RPMI7951 (cell line): ENCODE data around the gene SLC39A8. TPM values are rescaled to one million over a fixed set of nuclear protein-coding genes. Genes with fewer than 3 reads are reported as not detected.
"Not testable (repeated sequence)": the region's sequence is repeated elsewhere in the genome, so short reads cannot be mapped to it uniquely, and the experiment has no call there.

Experiments
- DNase-seq: peaks from one replicate; pipeline ENCODE4 v3.0.0-alpha.2; 2012; ENCODE audit warnings: low read depth
- total RNA-seq: library from RNA; depleted of rRNA; stranded (reverse); fragments of >200 nt; shearing (Covaris generic); gene quantifications from 2 replicates; pipeline ENCODE4 v1.2.3, GENCODE V29; 2014; rRNA removed

Gene SLC39A8
- 6.0 and 6.7 TPM in 2 replicates for total RNA-seq

DNA sequence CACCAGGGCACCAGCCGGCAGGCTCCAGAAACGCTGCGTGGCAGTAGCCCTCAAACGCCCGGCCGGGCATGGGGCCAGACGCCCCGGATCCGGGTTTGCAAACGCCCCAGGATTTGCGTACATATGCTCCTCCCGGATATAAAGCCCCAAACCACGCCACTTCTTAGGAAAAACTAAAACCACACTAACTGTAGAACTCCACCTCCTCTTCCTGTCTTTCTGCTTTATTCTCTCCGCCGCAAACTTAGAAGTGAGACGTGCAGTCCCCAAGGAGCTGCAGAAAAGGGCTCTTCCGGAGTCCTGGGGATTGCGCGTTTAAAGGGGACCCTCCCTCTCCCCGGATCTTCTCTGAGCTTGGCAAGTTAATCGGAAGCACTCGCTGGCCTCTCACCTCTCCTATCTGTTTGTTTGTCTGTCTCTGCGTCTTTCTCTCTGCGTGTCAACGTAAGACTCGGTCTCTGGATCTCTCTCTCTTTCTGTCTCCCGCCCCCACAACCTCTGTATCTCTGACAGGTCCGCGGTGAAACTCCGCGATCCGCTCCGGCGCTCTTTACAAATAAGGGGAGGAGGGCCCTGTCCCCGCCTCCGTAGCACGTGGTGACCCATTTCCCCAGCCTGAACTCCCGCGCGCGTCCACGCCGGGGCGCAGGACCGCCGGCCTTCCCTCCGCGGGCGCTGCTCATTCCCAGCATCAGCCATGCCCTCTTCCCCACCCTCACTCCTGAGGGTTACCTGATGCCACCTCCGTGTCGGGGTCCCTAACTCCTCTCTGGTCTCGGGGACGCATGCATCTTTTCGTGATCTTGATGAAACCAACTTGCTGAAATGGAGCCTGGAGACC lies at the start of gene SLC39A8:
Gene SLC39A8 (minus strand): TSS at position 529 of the 841 bp plus-strand sequence. CDS start 820 bp downstream, outside the sequence.
- DNase-seq, result peak; percentile 71

DNA sequence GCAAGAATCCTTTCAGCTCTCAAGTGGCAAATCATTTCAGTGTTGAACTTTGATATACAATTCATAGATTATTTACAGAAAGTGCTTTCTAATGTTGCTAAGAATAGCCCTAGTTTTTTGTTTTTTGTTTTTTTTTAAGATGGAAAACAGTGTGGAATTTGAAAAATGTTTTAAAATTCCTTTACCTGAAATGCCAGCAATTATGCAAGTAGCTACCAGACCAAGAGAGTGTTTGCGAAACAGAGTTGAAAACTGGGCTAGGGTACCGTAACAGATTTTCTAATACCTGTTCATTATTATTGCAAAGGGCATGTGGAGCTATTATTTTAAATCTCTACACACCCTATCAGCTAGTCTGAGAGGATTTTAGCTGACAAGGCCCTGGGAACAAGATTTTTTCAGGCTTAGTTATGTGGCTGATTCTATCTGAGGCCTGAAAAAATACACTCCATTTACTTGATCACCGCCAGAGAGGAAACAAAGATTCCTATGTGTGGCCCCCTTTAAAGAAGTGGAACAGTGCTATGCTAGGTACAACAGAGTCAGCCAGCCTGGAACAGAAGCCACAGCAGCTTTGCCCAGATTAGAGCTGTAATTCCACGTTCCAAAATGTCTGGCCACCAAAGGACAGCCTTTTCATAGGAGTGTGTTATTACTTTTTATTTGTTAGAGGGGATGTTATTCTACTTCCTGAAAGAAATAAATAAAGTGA lies 46.9 kb upstream of the SLC39A8 start:
- no peak for DNase-seq

DNA sequence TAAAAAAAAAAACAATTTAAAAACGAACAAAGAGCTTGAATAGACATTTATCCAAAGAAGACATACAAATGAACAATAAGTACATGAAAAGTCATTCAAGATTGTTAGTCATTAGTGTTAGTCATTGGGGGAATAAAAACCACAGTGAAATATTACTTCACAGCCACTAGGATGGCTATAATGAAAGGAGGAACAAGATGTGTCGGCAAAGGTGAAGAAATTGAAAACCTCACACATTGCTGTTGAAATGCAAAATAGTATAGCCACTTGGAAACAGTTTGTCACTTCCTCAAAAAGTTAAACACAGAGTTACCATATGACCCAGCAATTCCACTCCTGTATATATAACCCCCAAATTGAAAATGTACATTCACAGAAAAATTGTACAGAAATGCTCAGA lies 45.2 kb upstream of the SLC39A8 start:
- peak; percentile 16 for DNase-seq

DNA sequence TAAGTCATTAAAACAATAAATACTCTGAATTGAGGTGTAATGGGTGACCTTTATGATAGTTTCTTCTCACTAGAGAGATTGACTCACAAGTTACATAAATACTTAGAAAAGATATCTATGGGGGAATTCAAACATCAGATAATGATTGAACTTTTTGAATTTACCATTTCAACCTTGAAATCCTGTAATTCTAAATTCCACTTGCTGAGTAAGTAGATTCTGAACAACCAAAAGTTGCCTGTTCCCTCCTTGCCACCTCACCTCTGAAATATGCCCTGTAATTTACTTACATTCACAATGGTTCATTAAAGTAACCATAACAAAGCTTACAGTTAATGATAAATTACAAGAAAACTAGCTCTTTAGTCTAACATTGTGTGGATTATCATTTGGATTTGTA lies 43.3 kb upstream of the SLC39A8 start:
- DNase-seq, result no peak

DNA sequence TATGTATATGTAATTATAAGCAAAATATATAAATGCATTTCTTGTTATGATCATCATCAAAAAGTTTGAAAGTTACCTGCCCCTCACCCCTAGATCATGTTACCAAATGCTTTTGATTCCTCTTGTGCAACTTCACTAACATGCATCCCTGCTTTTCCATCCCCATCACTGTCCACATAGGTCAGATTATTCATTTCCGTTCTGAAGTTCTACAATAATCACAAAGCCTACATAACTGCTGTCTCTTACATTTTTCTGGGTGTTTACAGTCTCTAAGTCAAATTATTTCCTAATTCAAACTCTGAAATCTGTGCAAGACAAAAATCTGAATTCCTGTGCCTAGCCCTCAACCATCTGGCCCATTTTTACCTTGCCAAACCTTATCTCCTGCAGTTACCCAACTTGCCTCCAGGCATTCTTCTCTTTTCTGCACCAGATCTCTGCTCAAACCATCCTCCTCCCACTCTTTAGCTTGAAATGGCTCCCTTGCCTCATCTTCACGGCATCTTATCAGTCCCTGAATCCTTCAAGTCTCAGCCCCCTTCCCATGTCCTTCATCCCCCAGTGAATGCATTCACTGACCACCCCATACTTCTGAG lies 42.4 kb upstream of the SLC39A8 start:
- DNase-seq, result no peak

DNA sequence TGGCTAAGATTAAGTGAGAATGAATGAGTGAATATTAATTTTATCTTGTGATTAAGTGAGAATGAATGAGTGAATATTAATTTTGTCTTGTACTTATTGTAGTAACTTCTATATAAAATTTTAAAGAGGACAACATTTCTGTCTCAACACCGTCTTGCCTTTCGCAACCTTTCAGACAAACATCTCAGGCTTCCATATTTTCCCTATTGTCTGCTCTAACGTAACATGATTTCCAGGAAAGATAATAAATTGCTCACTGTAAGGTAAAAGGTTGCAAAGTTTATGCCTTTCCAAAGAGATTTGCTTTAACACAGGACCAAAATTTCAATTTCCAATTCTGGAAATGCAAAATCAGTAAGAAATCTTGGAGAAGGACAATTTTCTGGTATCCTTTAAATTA lies 41.7 kb upstream of the SLC39A8 start:
- no peak for DNase-seq

DNA sequence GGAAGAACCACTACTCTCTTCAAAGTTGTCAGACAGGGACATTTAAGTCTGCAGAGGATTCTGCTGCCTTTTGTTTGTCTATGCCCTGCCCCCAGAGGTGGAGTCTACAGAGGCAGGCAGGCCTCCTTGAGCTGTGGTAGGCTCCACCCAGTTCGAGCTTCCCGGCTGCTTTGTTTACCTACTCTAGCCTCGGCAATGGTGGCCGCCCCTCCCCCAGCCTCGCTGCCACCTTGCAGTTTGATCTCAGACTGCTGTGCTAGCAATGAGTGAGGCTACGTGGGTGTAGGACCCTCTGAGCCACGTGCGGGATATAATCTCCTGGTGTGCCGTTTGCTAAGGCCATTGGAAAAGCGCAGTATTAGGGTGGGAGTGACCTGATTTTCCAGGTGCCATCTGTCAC lies 35.0 kb upstream of the SLC39A8 start:
- DNase-seq, result not testable (repeated sequence)

DNA sequence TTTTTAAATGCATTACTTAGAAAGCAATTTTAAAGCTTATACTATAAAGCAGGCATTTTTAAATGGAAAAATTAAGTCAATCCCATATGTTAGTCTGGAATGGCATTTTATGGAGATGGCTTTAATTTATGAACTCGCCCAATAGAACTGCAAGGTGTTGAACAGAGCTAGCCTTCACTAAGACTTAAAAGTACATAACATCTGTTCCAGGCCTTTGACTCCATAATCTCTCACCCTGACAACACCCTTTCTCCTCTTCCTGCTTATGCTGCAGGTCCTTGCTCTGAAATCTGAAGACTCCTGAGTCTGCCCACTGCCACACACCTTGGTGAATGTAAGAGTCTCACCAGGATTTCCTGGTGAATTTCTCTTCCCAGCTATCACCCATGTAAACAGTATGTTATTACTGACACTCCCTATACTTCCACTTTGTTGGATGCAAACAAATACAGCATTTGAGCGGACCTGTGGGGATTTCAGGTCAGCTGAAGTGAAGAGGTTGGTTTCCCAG lies 17.7 kb upstream of the SLC39A8 start:
- DNase-seq, result no peak

DNA sequence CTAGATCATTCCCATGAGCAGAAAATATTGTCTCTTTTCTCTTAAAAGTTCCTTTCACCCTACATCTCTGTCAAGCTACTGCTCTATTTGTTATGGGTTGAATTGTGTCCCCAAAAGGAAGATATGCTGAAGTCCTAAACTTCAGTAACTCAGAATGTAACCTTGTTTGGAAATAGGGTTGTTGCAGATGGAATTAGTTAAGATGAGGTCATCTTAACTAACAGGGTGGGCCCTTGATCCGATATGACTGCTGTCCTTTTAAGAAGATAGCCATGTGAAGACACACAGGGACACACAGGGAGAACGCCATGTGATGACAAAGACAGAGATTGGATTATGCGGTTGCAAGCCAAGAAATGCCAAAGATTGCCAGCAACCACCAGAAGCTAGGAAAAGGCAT lies 12.8 kb upstream of the SLC39A8 start:
- DNase-seq, result no peak

DNA sequence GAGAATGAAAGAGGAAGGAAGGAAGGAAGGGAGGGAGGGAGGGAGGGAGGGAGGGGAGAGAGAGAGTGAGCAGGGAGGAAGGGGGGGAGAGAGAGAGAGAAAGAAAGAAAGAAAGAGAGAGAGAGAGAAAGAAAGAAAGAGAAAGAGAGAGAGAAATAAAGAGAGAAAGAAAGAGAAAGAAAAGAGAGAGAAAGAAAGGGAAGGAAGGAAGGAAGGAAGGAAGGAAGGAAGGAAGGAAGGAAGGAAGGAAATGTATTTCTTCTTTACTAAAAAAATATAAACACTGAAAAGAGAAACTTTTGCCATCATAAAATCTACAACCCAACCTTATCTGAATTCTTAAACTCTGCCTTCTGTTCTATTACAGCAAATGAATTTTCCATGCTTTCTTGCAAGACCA lies 12.4 kb upstream of the SLC39A8 start:
- not testable (repeated sequence) for DNase-seq

DNA sequence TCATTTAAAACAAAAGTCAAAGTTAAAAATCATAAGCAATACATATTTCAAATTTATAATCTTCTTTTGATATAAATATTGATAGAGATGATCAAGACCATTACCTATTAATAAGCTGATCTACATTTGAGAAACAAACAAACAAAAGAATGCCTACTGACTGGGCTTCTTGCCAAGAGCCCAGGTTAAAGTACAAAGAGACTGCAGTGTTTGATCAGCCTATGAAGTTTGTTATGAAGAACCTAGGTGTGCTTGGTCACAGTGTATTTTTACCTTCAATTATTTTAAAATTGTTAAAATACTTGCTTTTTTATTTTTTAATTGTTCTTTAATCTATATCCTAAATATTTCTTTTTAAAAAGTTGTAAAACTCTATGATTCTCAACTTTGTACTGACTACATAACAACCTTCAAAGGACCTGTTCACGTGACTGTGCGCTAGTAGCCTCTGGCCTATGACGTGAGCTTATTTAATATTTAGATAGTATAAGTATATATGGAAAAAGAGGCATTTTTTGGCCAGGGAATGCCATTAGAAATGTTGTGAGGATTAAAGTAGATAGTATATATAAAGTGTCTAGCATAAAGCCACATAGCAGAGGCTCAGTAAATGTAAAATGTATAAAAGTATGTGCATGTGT lies 11.4 kb upstream of the SLC39A8 start:
- DNase-seq, result no peak

DNA sequence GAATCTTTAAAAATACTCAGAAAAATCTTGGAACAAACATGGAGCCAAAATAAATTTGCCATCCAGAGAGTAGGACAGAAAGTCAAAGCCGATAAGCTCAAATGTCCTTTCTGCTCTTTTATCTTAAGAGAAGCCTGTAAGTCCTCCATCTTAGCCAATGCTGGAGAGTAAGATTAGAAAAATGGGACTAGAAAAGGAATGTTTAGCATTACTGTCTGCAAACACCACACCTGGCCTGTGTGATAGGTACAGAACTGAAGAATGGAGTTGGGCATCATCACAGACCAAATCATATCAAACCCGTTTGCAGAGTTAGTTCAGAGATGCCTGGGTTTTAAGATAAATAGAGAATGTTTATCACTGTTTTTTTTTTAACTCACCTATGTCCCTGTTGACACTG lies 10.5 kb upstream of the SLC39A8 start:
- DNase-seq, result no peak

DNA sequence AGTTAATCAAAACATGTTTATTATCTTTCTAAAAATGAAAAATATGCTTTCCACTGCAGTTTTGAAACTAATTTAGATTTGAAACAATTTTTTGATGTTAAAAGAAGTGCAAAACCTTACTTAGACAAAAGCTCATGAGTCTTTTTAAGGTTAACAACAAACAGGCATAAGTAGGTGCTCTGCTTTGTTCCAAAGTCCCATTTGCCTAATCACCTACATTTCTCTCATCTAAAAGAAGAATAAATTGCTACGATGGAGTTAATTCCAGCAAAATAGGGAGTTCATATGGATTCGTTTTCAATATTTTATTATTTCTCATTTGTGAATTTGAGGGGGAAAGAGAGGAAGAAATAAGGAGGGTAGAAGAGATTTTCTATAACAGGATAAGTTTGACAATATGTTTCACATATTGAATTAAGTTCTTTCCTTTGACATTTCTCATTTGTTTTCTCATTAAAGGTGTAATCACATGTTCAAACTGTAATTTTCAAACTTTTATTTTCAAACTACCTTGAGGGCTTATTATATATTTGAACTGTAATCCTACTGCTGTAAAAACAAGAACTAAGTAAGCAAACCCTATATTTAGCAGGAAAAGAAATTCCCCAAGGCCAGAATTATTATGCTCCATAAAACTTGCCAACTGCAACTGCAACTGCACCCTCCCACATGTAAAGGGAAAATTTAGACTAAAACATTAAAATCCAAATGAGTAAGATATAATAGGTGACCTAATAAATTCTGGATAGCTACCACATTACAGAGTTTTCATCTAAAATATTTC lies 9.6 kb upstream of the SLC39A8 start:
- no peak for DNase-seq

DNA sequence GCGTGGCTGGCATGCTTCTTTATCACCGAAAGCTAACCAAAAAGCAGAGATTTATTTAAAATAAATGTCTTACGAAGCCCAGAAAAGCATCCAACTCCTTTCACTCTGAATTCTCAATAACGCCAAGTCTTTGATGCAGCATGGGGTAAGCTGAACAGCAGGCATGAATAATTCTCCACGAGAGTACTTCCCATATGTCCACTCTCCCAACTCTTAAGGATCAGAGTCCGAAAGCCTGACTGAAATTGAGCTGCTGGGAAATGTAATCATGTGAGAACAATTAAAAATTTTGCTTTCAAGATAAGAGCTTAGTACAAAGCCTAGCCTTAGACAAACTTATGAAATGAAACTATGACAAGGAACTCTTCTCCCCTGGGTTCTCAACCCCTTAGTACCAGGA lies 7.5 kb upstream of the SLC39A8 start:
- no peak for DNase-seq

DNA sequence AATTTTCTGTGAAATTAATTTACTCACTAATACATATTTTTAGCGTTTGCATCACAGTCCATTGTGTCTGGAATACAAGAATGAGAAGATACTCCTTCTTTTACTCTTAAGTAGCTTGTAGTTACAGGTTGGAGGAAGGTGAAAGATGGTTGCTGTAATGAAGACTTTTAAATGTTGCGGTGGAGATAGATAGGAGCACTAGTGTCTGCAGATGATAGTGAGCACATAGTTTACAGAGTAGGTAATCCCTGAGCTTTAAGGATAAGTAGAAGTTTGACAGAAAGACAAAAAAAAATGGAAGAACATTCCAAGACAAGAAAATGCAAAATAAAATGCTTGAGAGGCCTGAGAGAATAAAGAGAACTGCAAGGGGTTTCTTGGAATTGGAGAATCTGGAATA lies 5.4 kb upstream of the SLC39A8 start:
- DNase-seq, result no peak

DNA sequence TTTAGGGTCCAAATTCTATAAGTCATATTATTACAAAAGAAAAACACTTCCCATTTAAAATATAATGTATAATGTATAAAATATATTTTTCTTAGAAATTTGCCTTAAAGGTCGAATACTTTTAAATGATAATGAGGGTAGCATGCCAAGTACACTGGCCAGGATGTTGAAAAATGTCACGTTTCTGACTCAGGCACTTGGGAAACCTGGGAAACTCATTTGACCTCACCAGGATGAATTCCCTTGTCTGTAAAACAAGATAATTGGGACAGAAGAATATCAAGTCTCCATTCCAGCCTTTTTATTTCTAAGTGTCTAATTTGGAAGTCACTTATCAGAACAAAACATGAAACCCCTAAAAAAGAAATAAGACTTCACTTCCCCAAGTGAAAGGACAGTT lies 3.4 kb upstream of the SLC39A8 start:
- no peak for DNase-seq

DNA sequence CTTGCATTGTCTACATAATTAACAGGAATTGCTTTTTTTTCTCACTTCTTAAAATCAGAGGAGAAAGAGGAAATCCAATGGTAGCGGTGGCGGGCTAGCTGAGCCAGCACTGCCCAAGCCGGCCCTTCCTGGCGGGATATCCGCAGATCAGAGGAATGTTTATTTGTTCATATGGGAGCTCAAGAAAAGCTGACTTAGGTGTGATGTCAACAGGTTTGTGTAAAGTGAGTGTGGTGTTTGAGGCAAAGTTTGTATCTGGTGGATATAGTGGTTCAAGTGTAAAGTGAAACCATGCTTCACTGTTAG lies 466 bp upstream of the SLC39A8 start:
- no peak for DNase-seq

DNA sequence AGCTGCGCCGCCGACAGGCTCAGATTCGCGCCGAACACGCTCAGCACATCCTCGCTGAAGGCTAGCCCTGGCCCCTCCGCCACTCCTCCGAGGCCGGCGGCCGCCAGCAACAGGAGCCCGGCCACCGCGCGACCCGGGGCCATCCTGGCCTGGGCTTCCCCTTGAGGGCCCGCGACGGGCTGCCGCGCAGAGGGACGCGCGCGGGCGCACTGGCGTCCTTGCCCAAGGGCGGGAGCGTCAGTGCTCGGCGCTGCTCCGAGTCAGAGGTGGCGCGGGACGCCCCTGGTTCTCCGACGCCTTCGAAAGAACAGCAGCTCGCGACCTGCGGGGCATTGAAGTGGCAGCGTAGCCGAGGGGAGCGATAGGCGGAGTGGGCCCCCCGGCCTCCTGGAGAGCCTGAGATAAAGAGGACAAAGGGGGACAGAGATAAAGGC lies 745 bp downstream of the SLC39A8 start:
- peak; percentile 49 for DNase-seq

DNA sequence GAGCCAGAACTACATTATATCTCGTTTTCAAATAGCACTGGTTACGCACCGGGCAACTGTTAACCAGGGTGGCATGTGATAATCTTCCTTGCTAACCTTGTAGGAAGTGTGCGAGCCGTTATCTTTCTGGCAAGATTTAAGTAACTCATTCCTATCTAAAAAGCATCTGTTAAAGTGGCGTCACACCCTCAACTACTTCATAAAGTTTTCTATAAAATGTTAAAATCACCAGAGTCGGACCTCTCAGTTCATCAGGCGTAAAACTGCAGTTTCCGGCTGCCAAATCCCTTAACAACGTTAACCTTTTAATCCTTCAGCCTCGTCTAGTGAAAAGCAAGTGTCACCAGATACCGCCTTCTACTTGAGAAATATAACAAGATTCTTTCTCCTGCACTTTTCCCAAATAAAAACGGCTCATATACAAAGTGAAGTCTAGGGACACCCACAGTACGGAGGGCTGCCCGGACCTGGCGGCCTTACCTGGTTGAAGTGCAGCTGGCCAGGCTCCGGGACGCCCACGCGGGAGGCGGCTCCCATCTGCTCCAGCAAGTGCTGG lies 1.2 kb downstream of the SLC39A8 start:
- DNase-seq, result no peak

DNA sequence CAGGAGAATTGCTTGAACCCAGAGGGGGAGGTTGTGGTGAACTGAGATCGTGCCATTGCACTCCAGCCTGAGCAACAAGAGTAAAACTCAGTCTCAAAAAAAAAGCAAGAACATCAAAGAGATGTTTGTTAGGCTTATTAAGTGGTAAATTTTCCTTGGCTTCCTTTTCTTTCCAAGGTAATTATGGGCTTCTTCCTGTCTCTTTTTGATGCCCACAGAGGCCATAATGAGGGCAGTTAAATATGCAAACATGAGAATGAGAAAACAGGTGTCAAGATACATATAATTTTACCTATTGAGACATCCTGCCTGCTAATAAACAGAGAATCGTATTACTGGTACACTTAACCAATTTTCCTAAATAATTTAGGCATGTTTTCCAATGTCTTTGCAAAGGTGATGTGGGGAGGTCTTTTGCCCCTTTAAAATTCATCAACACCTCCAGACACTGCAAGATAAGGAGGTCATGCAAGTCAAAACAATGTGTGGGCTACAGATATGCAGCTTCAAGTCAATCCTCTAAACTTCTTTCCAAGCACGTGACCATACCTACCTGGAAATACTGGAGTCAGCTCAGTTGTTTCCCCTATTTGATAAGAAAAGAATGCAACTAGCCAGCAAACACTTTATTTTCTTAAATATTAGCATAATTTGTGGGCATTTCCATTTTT lies 2.7 kb downstream of the SLC39A8 start:
- no peak for DNase-seq

DNA sequence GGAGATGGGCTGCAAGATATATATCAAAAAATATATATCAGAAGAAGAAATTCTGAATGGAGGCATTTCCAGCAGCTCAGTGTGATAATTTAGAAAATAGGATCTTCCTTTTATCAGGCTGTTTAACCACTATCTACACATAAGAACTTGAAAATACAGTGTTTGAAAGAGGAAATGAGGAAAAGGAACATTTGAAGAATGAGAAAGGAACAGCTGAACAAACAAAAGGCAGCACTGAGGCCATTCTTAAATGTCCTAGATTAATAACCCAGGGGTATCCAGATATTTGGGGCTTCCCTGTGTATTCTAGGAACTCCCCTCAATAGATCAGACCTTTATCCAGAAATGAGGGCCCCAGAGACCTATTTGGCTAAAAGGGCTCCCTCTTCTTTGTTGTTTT lies 4.1 kb downstream of the SLC39A8 start:
- no peak for DNase-seq
